H1 (cell line): ENCODE results near the gene STX16. TPM values are rescaled to one million over a fixed set of nuclear protein-coding genes. Genes with fewer than 3 reads are reported as not detected.

ENCODE experiments used
- polyA plus RNA-seq, 7 experiments: library from polyadenylated mRNA; depleted of rRNA in 3 of 7; stranded (reverse) in 5 of 7; unstranded in 2 of 7; fragments of >200 nt in 5 of 7; fragments of 200-250 nt in 2 of 7; gene quantifications; 1 replicate in 5 of 7; 2 replicates in 1 of 7; 4 replicates in 1 of 7; pipeline versions ENCODE4 v1.2.1 to v1.2.3, GENCODE V29; 2011 to 2013; ENCODE audit warnings: missing spikeins in 2 of 7, mixed read lengths in 2 of 7
- total RNA-seq: library from RNA; stranded (reverse); fragmentation: NEBNext Ultra II Directional; extraction: Animal tissue kit (Norgen Biotek cat#: 25700); gene quantifications from 2 replicates; pipeline ENCODE4 v1.2.1, GENCODE V29; 2021
- TF ChIP-seq, protein P1 (sequence below): IDR thresholded peaks from 2 replicates; pipeline ENCODE4 v1.6.1; 2011; ENCODE audit warnings: low read depth, mild to moderate bottlenecking, low read length; ENCODE audit not compliant: insufficient read depth

The STX16 gene
- total and polyA plus RNA-seq, 2 of the 8 experiments (the other 6 are each of a cell fraction or from before 2014, with no cell fraction given) = 45.2 to 61.6 TPM

DNA sequence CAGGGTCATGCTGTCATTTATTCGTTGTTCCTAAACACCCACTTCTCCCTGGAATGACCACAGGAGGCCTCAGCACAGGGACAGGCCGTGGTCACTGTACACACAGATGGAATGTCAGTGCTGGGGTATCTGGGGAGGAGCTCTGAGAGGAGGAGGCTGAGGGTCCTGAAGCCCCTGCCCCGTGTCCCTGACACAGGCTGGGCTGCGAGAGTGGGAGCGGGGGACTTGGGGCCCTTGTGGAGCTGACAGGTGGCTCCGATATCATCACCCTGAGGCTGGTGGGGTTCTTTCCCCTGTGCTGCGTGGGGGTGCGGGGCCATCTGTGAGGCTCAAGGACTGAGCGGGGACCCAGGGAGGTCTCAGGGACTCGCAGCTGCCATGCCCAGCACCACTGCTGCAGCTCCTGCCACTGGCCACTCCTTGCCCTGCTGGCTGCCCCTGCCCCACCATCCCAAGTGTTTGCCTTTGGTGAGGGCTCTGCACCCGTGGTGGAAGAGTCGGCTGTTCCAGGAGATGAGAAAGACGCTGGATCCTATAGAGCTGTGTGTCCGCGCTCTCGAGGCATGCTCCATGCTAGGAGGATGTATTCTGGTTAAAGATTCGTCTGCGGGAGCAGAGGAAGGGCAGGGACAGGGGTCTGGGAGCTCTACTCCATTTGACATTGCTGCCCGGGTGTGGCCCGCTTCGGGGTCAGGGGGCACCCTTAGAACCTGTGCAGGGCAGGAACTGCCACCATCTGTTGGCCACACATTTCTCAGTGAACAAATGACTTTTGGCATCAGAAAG lies 60.4 kb downstream of the STX16 start (continued):
- TF ChIP-seq, protein P1, sequence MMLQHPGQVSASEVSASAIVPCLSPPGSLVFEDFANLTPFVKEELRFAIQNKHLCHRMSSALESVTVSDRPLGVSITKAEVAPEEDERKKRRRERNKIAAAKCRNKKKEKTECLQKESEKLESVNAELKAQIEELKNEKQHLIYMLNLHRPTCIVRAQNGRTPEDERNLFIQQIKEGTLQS = no peak
